ENCODE data around the gene ADAMTSL1.

GRCh38 chr9:18739127-18739526 lies 265.2 kb downstream of the ADAMTSL1 start:
- TF ChIP-seq RAD21 (IDR thresholded peaks at IDR 0.05) (no peak), ATF3 (IDR thresholded peaks at IDR 0.05) (no peak), CTCF (IDR thresholded peaks at IDR 0.05; ENCODE audit: low read depth, low read length, missing input control) (no peak), TAF1 (conservative IDR thresholded peaks at IDR 0.05) (no peak), HNF4A (conservative IDR thresholded peaks at IDR 0.05) (no peak), FOXA1 (IDR thresholded peaks at IDR 0.05) (no peak), HNF4G (IDR thresholded peaks at IDR 0.05) (no peak), REST (IDR thresholded peaks at IDR 0.05) (no peak), MAX (IDR thresholded peaks at IDR 0.05) (no peak)
